Measurements from ENCODE around the gene ZNF335. TPM values are rescaled to one million over a fixed set of nuclear protein-coding genes. Genes with fewer than 3 reads are reported as not detected.

The ZNF335 gene
- total and polyA plus RNA-seq, 2 of the 13 experiments (the other 11 are each of a cell fraction or from before 2014, with no cell fraction given): 9.7 to 13.7 TPM

DNA sequence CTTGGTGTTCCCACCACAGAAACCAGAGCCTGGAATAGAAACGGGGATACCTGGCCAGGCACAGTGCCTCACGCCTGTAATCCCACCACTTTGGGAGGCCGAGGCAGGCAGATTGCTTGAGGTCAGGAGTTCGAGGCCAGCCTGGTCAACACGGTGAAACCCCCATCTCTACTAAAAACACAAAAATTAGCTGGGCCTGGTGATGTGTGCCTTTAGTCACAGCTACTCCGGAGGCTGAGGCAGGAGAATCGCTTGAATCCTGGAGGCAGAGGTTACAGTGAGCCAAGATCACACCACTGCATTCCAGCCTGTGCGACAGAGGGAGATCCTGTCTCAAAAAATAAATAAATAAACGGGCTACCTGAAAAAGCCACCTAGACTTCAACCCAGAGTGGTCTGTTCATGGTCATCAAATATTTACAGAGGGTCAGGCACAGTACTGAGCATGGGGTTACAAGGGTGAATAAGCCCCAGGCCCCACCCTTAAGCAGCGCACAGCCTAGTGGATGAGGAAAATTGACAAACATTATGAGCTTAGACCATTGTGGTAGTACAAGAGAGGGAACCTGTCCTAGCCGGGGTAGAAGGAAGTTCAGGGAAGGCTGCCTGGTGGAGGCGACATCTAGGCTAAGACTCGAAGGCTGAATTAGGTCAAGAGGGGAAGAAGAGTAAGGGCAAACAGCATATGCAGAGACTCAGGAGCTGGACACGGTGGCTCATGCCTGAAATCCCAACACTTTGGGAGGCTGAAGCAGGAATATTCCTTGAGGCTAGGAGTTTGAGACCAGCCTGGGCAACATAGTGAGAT, 44.7 kb downstream of the ZNF335 start (continued):
- TF ChIP-seq ZNF615 (CRISPR knock-in tag; IDR thresholded peaks at IDR 0.05; ENCODE audit: borderline replicate concordance) (no peak), HDAC2 (CRISPR knock-in tag; IDR thresholded peaks at IDR 0.05) (peak; percentile 98), SRSF4 (IDR thresholded peaks at IDR 0.05; ENCODE audit: low read depth, low read length, poor library complexity, severe bottlenecking) (no peak), ZZZ3 (CRISPR knock-in tag; IDR thresholded peaks at IDR 0.05; ENCODE audit: borderline replicate concordance) (no peak; the same call in 1 of the 2 replicates), PATZ1 (CRISPR knock-in tag; IDR thresholded peaks at IDR 0.05) (peak; percentile 99), SMAD3 (CRISPR knock-in tag; IDR thresholded peaks at IDR 0.05) (peak; percentile 95), CEBPB (IDR thresholded peaks at IDR 0.05; ENCODE audit: borderline replicate concordance, low read depth, low read length) (no peak), SMAD1 (CRISPR knock-in tag; IDR thresholded peaks at IDR 0.05; ENCODE audit: borderline replicate concordance, low read depth) (no peak; the same call in 1 of the 2 replicates), ZGPAT (CRISPR knock-in tag; IDR thresholded peaks at IDR 0.05) (peak; percentile 97), MEF2D (CRISPR knock-in tag; IDR thresholded peaks at IDR 0.05) (peak; percentile 91), GATA4 (IDR thresholded peaks at IDR 0.05; ENCODE audit: borderline replicate concordance, low read depth) (0 out of 2 replicates have a peak, but pooled peaks have one; percentile 11), ZNF547 (CRISPR knock-in tag; IDR thresholded peaks at IDR 0.05) (peak; percentile 96), FOXO1 (CRISPR knock-in tag; IDR thresholded peaks at IDR 0.05) (peak; percentile 87), ZSCAN20 (CRISPR knock-in tag; IDR thresholded peaks at IDR 0.05; ENCODE audit: borderline replicate concordance) (no peak; the same call in 1 of the 2 replicates), PHF8 (CRISPR knock-in tag; IDR thresholded peaks at IDR 0.05) (0 out of 2 replicates have a peak, but pooled peaks have one; percentile 51), ZBTB3 (CRISPR knock-in tag; IDR thresholded peaks at IDR 0.05; ENCODE audit: borderline replicate concordance, low read depth) (peak; percentile 87), ZNF232 (CRISPR knock-in tag; IDR thresholded peaks at IDR 0.05; ENCODE audit: borderline replicate concordance) (peak; percentile 63; the same call in 1 of the 2 replicates), HNF4A (CRISPR knock-in tag; IDR thresholded peaks at IDR 0.05) (peak; percentile 92), NRL (CRISPR knock-in tag; IDR thresholded peaks at IDR 0.05; ENCODE audit: borderline replicate concordance) (0 out of 2 replicates have a peak, but pooled peaks have one; percentile 17)
- TF ChIP-seq, protein P1, sequence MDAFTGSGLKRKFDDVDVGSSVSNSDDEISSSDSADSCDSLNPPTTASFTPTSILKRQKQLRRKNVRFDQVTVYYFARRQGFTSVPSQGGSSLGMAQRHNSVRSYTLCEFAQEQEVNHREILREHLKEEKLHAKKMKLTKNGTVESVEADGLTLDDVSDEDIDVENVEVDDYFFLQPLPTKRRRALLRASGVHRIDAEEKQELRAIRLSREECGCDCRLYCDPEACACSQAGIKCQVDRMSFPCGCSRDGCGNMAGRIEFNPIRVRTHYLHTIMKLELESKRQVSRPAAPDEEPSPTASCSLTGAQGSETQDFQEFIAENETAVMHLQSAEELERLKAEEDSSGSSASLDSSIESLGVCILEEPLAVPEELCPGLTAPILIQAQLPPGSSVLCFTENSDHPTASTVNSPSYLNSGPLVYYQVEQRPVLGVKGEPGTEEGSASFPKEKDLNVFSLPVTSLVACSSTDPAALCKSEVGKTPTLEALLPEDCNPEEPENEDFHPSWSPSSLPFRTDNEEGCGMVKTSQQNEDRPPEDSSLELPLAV (CRISPR knock-in tag; conservative IDR thresholded peaks at IDR 0.05; ENCODE audit: low read depth): no peak

Measured in HepG2 (cell line).